Activated gamma-delta T cell (primary cell): Measurements from ENCODE around the gene PTPRN2.

Source experiments
- DNase-seq: peaks from one replicate; lab custom pipeline; 2025; lab: John Stamatoyannopoulos, UW

PTPRN2 gene

GRCh38 chr7:157772486-157773130 lies 815.0 kb downstream of the PTPRN2 start:
- DNase-seq: no peak

- DNase-seq: no peak
Observed at GRCh38 chr7:157771689-157772088, 815.9 kb downstream of the PTPRN2 start.

GRCh38 chr7:157770716-157771320 lies 816.8 kb downstream of the PTPRN2 start:
- DNase-seq: no peak

- DNase-seq: no peak
Observed at GRCh38 chr7:157769526-157770215, 818.0 kb downstream of the PTPRN2 start.

GRCh38 chr7:157769086-157769485 lies 818.5 kb downstream of the PTPRN2 start:
- no peak for DNase-seq

DNA sequence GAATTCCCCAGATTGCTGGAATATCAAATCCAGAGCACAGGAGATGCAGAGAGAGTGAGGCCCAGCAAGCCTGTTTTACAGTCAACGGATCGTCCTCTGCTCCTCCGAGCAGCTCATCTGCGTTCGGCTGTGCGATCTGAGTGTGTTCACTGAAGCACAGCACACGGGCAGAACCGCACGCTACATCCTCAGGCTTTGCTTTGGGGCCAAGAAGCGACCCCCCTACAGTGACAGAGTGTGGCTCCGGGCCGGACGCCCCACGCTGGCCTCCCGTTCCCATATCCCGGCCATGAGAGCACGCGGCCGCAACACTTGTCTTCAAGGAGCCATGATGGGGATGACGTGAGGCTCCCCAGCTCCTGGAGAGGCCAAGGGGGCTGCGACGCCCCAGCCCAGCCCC lies 819.4 kb downstream of the PTPRN2 start:
- no peak for DNase-seq

DNA sequence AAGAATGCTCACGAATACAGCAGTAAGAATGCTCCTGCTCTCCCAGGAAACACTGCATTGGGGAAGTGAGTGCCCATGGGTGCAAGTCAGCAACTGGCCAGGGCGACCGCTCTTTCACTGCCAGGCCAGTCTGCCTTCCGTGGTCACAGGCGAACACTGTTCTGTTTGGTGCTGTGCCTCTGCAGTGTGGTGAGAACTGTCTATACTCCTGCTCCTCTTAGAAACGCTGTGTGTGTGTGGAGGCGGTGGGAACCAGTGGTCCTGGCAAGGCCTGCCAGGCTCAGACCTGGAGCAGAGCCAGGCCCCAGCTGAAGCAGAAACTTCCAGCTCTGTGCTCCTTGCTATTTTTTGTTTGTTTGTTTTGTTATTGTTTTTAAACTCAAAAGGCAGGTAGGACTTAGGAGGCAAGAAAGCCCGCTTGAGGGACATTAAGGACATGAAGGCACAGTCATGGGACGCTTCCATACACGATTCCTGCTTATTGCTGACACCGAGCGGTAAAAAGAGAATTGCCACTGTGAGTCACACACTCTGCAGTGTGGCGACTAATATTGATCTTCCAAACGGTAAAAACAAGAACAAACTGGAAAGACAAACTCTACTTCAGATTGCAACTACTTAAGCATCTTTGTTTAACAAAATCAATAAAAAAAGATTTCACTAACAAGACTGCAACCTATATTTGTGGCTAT lies 820.0 kb downstream of the PTPRN2 start:
- DNase-seq: no peak

GRCh38 chr7:157766098-157766497 lies 821.5 kb downstream of the PTPRN2 start:
- no peak for DNase-seq

GRCh38 chr7:157764946-157765537 lies 822.6 kb downstream of the PTPRN2 start:
- no peak for DNase-seq

DNA sequence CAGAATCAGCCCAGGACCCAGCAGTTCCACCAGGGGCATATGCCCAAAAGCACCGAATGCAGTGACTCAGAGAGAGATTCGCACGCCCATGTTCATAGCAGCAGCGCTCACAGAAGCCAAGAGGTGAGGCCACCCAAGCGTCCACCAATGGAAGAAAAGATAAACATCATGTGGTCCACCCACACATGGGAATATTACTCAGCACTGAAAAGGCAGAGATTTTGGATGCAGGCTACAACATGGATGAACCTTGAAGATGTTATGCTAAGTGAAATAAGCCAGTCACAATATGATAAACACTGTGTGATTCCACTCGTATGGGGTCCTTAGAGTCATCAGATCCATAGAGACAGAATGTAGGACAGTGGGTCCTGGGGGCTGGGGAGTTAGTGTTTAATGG lies 823.4 kb downstream of the PTPRN2 start:
- DNase-seq: no peak

- no peak for DNase-seq
Observed at GRCh38 chr7:157763279-157764000, 824.2 kb downstream of the PTPRN2 start.

DNA sequence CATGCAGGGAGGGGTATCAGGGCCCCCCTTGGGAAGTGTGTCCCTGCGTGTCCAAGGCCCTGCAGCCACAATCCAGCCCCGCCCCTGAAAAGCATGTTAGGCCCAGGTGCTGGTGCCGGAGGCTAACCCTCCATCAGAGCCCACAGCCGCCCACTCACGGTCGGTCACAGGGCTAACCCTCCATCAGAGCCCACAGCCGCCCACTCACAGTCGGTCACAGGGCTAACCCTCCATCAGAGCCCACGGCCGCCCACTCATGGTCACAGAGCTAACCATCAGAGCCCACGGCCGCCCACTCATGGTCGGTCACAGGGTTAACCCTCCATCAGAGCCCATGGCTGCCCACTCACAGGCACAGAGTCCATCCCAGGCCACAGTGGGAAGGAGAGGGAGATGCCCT lies 824.8 kb downstream of the PTPRN2 start:
- DNase-seq: no peak

GRCh38 chr7:157760004-157760730 lies 827.5 kb downstream of the PTPRN2 start:
- DNase-seq: no peak

DNA sequence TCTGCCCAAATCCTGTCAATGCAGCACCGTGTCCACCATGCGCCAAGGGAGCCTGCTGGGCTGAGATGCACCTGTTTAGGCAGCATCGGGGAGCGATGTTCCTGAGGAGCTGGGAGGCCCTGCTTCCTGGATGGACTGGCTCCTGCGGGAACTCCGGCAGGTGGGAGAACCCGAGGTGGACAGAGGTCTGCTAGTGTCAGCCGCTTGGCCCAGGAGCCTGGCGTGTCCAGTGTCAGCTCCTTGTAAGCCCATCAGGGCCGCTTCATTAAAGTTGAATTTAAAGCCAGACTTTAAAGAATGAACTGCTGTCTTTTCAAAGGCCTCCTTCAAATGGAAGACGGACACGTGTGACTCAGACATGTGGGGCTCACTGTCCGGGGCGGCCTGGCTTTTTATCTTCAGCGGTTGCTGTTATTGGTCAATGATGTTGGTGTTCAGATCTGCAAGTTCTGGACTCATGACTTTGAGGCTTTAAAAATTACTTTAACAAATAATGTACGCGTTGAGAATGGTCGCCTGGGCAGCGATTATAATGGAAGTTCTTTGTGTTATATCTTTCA lies 828.3 kb downstream of the PTPRN2 start:
- no peak for DNase-seq

DNA sequence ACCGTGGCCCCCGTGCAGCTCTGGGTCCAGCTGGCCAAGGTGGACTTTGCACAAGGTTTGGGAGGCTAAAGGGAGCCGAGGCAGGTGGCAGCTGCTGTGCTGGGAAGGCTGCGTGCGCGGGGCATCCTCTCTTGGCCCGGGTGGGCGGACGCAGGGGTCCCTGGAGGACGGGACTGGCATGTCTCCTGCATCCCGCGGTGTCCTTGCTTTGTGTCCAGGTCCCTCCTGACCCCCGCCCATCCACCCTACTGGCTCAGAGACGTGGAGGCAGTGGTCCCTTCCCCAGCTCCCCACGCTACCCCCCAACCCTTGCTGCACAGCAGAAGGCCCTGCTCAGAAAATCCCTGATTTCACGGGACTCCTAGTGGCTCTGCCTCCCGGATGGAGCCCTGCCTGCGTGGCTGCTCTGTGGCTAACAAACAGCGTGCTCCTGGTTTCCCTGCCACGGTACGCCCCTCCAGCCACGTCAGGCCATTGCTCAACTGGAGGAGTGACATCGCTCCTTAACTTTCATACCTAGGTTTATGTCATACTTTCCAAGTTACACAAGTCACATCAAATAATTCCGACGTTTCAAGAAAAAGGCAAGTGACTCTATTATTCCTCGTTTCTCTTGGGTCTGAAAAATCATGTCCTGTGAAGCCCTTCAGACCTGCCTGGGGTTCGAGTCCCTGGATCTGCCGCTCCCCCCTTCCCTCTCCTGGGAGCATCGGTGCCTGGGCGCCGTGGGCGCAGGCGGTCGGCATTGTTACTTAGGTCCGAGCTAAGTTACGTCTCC lies 829.0 kb downstream of the PTPRN2 start:
- no peak for DNase-seq

DNA sequence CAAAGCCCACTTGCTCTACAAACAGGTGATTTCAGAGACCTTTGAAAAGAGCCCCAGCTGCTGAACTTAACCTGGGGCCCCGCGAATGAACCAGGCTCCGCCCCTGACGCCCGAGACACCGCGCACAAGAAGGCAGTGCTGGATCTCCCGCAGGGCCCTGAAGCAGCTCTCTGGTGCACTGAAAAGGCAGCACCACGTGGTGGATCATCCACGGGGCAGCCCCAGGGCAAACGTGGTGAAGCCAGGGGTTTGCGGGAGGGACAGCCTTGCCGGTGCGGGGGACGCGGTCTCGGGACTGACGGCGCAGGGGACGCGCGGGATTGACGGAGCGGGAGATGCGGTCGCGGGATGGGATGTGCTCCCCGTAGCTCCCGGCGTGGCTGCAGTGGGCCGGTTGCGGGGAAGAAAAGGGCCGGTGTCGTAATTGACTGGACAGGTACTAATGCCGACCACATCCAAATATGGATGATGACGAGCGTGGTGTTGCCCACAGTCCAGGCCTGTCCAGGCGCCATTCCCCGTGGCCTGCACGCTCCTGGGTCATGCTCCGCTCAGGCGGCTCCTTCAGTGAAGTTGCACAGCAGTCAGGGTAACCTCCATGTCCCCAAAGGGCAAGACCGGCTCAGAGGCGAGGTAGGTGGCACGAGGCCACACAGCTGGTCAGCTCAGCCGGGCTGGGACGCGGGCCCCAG lies 829.7 kb downstream of the PTPRN2 start:
- no peak for DNase-seq

- no peak for DNase-seq
Observed at GRCh38 chr7:157757211-157757610, 830.4 kb downstream of the PTPRN2 start.

DNA sequence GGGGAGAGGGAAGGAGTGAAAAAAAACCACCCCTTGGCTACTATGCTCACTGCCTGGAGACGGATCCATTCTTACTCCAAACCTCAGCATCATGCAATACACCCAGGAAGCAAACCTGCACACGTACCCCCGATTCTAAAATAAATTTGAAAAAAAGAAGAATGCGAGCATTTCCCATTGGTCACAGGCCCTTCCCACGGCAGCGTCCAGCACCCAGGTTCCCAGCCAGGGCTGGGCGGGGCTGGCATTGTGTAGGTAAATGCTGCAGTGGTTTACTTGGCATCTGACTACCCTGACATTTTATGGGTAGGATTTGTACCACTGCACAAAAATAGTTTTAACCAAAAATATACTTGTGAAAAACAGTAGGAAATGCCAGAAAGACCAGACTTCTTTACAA lies 831.9 kb downstream of the PTPRN2 start:
- DNase-seq: no peak

- DNase-seq: no peak
Observed at GRCh38 chr7:157754416-157754790, 833.2 kb downstream of the PTPRN2 start.
